PFSK-1 (cell line): ENCODE data around the gene GALNTL6.

ENCODE experiments used
- FOXP2 ChIP-seq: optimal IDR thresholded peaks from 2 replicates; pipeline ENCODE3; 2011; ENCODE audit warnings: borderline replicate concordance, control low read depth, inconsistent platforms; ENCODE audit not compliant: insufficient read depth; ENCODE audit errors: extremely low read length, extremely low read depth
- POLR2AphosphoS5 ChIP-seq: IDR thresholded peaks from 2 replicates; pipeline ENCODE4 v1.6.1; 2012; ENCODE audit warnings: low read depth, mild to moderate bottlenecking, control low read depth, low read length, moderate library complexity
- REST ChIP-seq, 2 experiments: IDR thresholded peaks; 2 replicates each; pipeline versions ENCODE4 v1.6.1 to v1.8.0; 2011 to 2012; ENCODE audit warnings: low read depth in 2 of 2, low read length in 2 of 2, control low read depth in 1 of 2, inconsistent platforms in 1 of 2, mild to moderate bottlenecking in 1 of 2, moderate library complexity in 1 of 2; ENCODE audit not compliant: insufficient read depth in 1 of 2
- SIN3A ChIP-seq: IDR thresholded peaks from 2 replicates; pipeline ENCODE4 v1.6.1; 2012; ENCODE audit warnings: mild to moderate bottlenecking, low read length, moderate library complexity, borderline replicate concordance; ENCODE audit not compliant: insufficient read depth
- TAF1 ChIP-seq: IDR thresholded peaks from 2 replicates; pipeline ENCODE4 v1.6.1; 2012; ENCODE audit warnings: low read length, control low read depth, borderline replicate concordance; ENCODE audit not compliant: insufficient read depth

Gene GALNTL6

GRCh38 chr4:172573899-172574298, 760.7 kb downstream of the GALNTL6 start:
- TF ChIP-seq FOXP2 = no peak
- no peak for TF ChIP-seq REST (IDR thresholded peaks at IDR 0.05; ENCODE audit: insufficient read depth in 1 of 2, low read depth in 2 of 2, low read length in 2 of 2)

GRCh38 chr4:172578712-172579111, 765.5 kb downstream of the GALNTL6 start:
- no peak for TF ChIP-seq FOXP2
- no peak for TF ChIP-seq TAF1
- TF ChIP-seq SIN3A = no peak
- TF ChIP-seq REST (IDR thresholded peaks at IDR 0.05; ENCODE audit: insufficient read depth in 1 of 2, low read depth in 2 of 2, low read length in 2 of 2) = no peak
- no peak for TF ChIP-seq POLR2AphosphoS5

- TF ChIP-seq TAF1 (no peak), POLR2AphosphoS5 (no peak), SIN3A (no peak), REST (IDR thresholded peaks at IDR 0.05; ENCODE audit: insufficient read depth in 1 of 2, low read depth in 2 of 2, low read length in 2 of 2) (no peak), FOXP2 (no peak)
These were observed 771.6 kb downstream of the GALNTL6 start for GRCh38 chr4:172584816-172585215.

- TF ChIP-seq FOXP2 (no peak), POLR2AphosphoS5 (no peak), SIN3A (no peak), REST (IDR thresholded peaks at IDR 0.05; ENCODE audit: insufficient read depth in 1 of 2, low read depth in 2 of 2, low read length in 2 of 2) (no peak), TAF1 (no peak)
These were observed 783.0 kb downstream of the GALNTL6 start for GRCh38 chr4:172596206-172596605.

GRCh38 chr4:172599554-172599953, 786.4 kb downstream of the GALNTL6 start:
- TF ChIP-seq REST (IDR thresholded peaks at IDR 0.05; ENCODE audit: insufficient read depth in 1 of 2, low read depth in 2 of 2, low read length in 2 of 2) (no peak), SIN3A (no peak), TAF1 (no peak), POLR2AphosphoS5 (no peak), FOXP2 (no peak)
